ENCODE measurements around the gene CEP63.

The CEP63 gene

GRCh38 chr3:134457376-134458074 is 28.3 kb upstream of the CEP63 start:
- Histone ChIP-seq H3K9ac (ENCODE audit: low read depth, low read length) (no peak overlapping the region), H3K36me3 (ENCODE audit: control insufficient read depth, insufficient read depth, low read length) (no peaks in the 10 kb centered on the region), H3K4me3 (ENCODE audit: low read depth, low read length) (no peak overlapping the region), H3K9me3 (ENCODE audit: control insufficient read depth, insufficient read depth, low read length) (no peaks in the 10 kb centered on the region), H3K4me1 (ENCODE audit: control insufficient read depth, insufficient read depth, low read length) (peaks cover 8% of the 10 kb centered on the region), H3K27me3 (ENCODE audit: control insufficient read depth, insufficient read depth, low read length) (peaks cover 9% of the 10 kb centered on the region)

- Histone ChIP-seq H3K27me3 (ENCODE audit: control insufficient read depth, insufficient read depth, low read length) (peaks cover under 1% of the 10 kb centered on the region), H3K9me3 (ENCODE audit: control insufficient read depth, insufficient read depth, low read length) (no peaks in the 10 kb centered on the region), H3K4me1 (ENCODE audit: control insufficient read depth, insufficient read depth, low read length) (peaks cover 7% of the 10 kb centered on the region), H3K4me3 (ENCODE audit: low read depth, low read length) (no peak overlapping the region), H3K36me3 (ENCODE audit: control insufficient read depth, insufficient read depth, low read length) (no peaks in the 10 kb centered on the region), H3K9ac (ENCODE audit: low read depth, low read length) (no peak overlapping the region)
Measured at GRCh38 chr3:134458406-134458945, 27.4 kb upstream of the CEP63 start.

- H3K27me3 ChIP-seq (ENCODE audit: control insufficient read depth, insufficient read depth, low read length) = no peaks in the 10 kb centered on the region
- H3K4me1 ChIP-seq (ENCODE audit: control insufficient read depth, insufficient read depth, low read length) = peaks cover 15% of the 10 kb centered on the region
- H3K9ac ChIP-seq (ENCODE audit: low read depth, low read length) = no peak overlapping the region
Measured at GRCh38 chr3:134459562-134459961, 26.3 kb upstream of the CEP63 start.

GRCh38 chr3:134460965-134461364 is 24.9 kb upstream of the CEP63 start:
- peaks cover 18% of the 10 kb centered on the region for H3K4me1 ChIP-seq (ENCODE audit: control insufficient read depth, insufficient read depth, low read length)
- no peaks in the 10 kb centered on the region for H3K36me3 ChIP-seq (ENCODE audit: control insufficient read depth, insufficient read depth, low read length)
- H3K9me3 ChIP-seq (ENCODE audit: control insufficient read depth, insufficient read depth, low read length) = no peaks in the 10 kb centered on the region
- no peak overlapping the region for H3K9ac ChIP-seq (ENCODE audit: low read depth, low read length)
- H3K27me3 ChIP-seq (ENCODE audit: control insufficient read depth, insufficient read depth, low read length) = no peaks in the 10 kb centered on the region
- H3K4me3 ChIP-seq (ENCODE audit: low read depth, low read length) = no peak overlapping the region

More at GRCh38 chr3:134459562-134459961, 26.3 kb upstream of the CEP63 start:
- Histone ChIP-seq H3K9me3 (ENCODE audit: control insufficient read depth, insufficient read depth, low read length) (no peaks in the 10 kb centered on the region), H3K36me3 (ENCODE audit: control insufficient read depth, insufficient read depth, low read length) (no peaks in the 10 kb centered on the region), H3K4me3 (ENCODE audit: low read depth, low read length) (no peak overlapping the region)

- no peak overlapping the region for H3K4me3 ChIP-seq (ENCODE audit: low read depth, low read length)
- no peaks in the 10 kb centered on the region for H3K27me3 ChIP-seq (ENCODE audit: control insufficient read depth, insufficient read depth, low read length)
- no peak overlapping the region for H3K9ac ChIP-seq (ENCODE audit: low read depth, low read length)
- peaks cover 18% of the 10 kb centered on the region for H3K4me1 ChIP-seq (ENCODE audit: control insufficient read depth, insufficient read depth, low read length)
- no peaks in the 10 kb centered on the region for H3K36me3 ChIP-seq (ENCODE audit: control insufficient read depth, insufficient read depth, low read length)
- H3K9me3 ChIP-seq (ENCODE audit: control insufficient read depth, insufficient read depth, low read length) = no peaks in the 10 kb centered on the region
Measured at GRCh38 chr3:134462331-134462941, 23.4 kb upstream of the CEP63 start.

- H3K4me1 ChIP-seq (ENCODE audit: control insufficient read depth, insufficient read depth, low read length) = peaks cover 18% of the 10 kb centered on the region
- H3K9ac ChIP-seq (ENCODE audit: low read depth, low read length) = no peak overlapping the region
- no peak overlapping the region for H3K4me3 ChIP-seq (ENCODE audit: low read depth, low read length)
- no peaks in the 10 kb centered on the region for H3K36me3 ChIP-seq (ENCODE audit: control insufficient read depth, insufficient read depth, low read length)
- H3K27me3 ChIP-seq (ENCODE audit: control insufficient read depth, insufficient read depth, low read length) = no peaks in the 10 kb centered on the region
- no peaks in the 10 kb centered on the region for H3K9me3 ChIP-seq (ENCODE audit: control insufficient read depth, insufficient read depth, low read length)
Measured at GRCh38 chr3:134463676-134464063, 22.2 kb upstream of the CEP63 start.

GRCh38 chr3:134464064-134464688 is 21.7 kb upstream of the CEP63 start:
- Histone ChIP-seq H3K9me3 (ENCODE audit: control insufficient read depth, insufficient read depth, low read length) (no peaks in the 10 kb centered on the region), H3K4me3 (ENCODE audit: low read depth, low read length) (no peak overlapping the region), H3K36me3 (ENCODE audit: control insufficient read depth, insufficient read depth, low read length) (no peaks in the 10 kb centered on the region), H3K27me3 (ENCODE audit: control insufficient read depth, insufficient read depth, low read length) (no peaks in the 10 kb centered on the region), H3K4me1 (ENCODE audit: control insufficient read depth, insufficient read depth, low read length) (peaks cover 18% of the 10 kb centered on the region), H3K9ac (ENCODE audit: low read depth, low read length) (no peak overlapping the region)

GRCh38 chr3:134464689-134465365 is 21.0 kb upstream of the CEP63 start:
- Histone ChIP-seq H3K4me3 (ENCODE audit: low read depth, low read length) (no peak overlapping the region), H3K9me3 (ENCODE audit: control insufficient read depth, insufficient read depth, low read length) (no peaks in the 10 kb centered on the region), H3K9ac (ENCODE audit: low read depth, low read length) (no peak overlapping the region), H3K4me1 (ENCODE audit: control insufficient read depth, insufficient read depth, low read length) (peaks cover 18% of the 10 kb centered on the region), H3K27me3 (ENCODE audit: control insufficient read depth, insufficient read depth, low read length) (no peaks in the 10 kb centered on the region), H3K36me3 (ENCODE audit: control insufficient read depth, insufficient read depth, low read length) (no peaks in the 10 kb centered on the region)

- peaks cover 18% of the 10 kb centered on the region for H3K4me1 ChIP-seq (ENCODE audit: control insufficient read depth, insufficient read depth, low read length)
- H3K9me3 ChIP-seq (ENCODE audit: control insufficient read depth, insufficient read depth, low read length) = no peaks in the 10 kb centered on the region
- no peaks in the 10 kb centered on the region for H3K27me3 ChIP-seq (ENCODE audit: control insufficient read depth, insufficient read depth, low read length)
- no peak overlapping the region for H3K9ac ChIP-seq (ENCODE audit: low read depth, low read length)
- no peak overlapping the region for H3K4me3 ChIP-seq (ENCODE audit: low read depth, low read length)
- H3K36me3 ChIP-seq (ENCODE audit: control insufficient read depth, insufficient read depth, low read length) = no peaks in the 10 kb centered on the region
Measured at GRCh38 chr3:134466331-134466730, 19.5 kb upstream of the CEP63 start.

- Histone ChIP-seq H3K9me3 (ENCODE audit: control insufficient read depth, insufficient read depth, low read length) (no peaks in the 10 kb centered on the region), H3K9ac (ENCODE audit: low read depth, low read length) (no peak overlapping the region), H3K4me3 (ENCODE audit: low read depth, low read length) (no peak overlapping the region), H3K4me1 (ENCODE audit: control insufficient read depth, insufficient read depth, low read length) (peaks cover 12% of the 10 kb centered on the region), H3K27me3 (ENCODE audit: control insufficient read depth, insufficient read depth, low read length) (no peaks in the 10 kb centered on the region), H3K36me3 (ENCODE audit: control insufficient read depth, insufficient read depth, low read length) (no peaks in the 10 kb centered on the region)
Measured at GRCh38 chr3:134468519-134468918, 17.3 kb upstream of the CEP63 start.

- Histone ChIP-seq H3K9ac (ENCODE audit: low read depth, low read length) (no peak overlapping the region), H3K4me3 (ENCODE audit: low read depth, low read length) (no peak overlapping the region), H3K36me3 (ENCODE audit: control insufficient read depth, insufficient read depth, low read length) (no peaks in the 10 kb centered on the region)
Measured at GRCh38 chr3:134471521-134472193, 14.2 kb upstream of the CEP63 start.

More at GRCh38 chr3:134471521-134472193, 14.2 kb upstream of the CEP63 start:
- Histone ChIP-seq H3K4me1 (ENCODE audit: control insufficient read depth, insufficient read depth, low read length) (no peaks in the 10 kb centered on the region), H3K9me3 (ENCODE audit: control insufficient read depth, insufficient read depth, low read length) (no peaks in the 10 kb centered on the region), H3K27me3 (ENCODE audit: control insufficient read depth, insufficient read depth, low read length) (no peaks in the 10 kb centered on the region)
